H9 (cell line): ENCODE results near the gene GALNT15. TPM values are rescaled to one million over a fixed set of nuclear protein-coding genes. Genes with fewer than 3 reads are reported as not detected.

Experiments
- DNase-seq: peaks from one replicate; pipeline ENCODE4 v3.0.0-alpha.2; 2017
- H2AFZ ChIP-seq: one replicate; pipeline ENCODE4 v1.6.1; 2013; ENCODE audit warnings: mild to moderate bottlenecking, low read length, control low read depth, moderate library complexity
- H2AK5ac ChIP-seq: 2 replicates; pipeline ENCODE4 v1.6.1; 2013; ENCODE audit warnings: low read length, control low read depth, mixed read lengths; ENCODE audit not compliant: insufficient read length
- H2BK120ac ChIP-seq: one replicate; pipeline ENCODE4 v1.6.1; 2013; ENCODE audit warnings: low read depth, mild to moderate bottlenecking, low read length, control low read depth, inconsistent platforms; ENCODE audit not compliant: poor library complexity, severe bottlenecking
- H2BK12ac ChIP-seq: 2 replicates; pipeline ENCODE4 v1.6.1; 2013; ENCODE audit warnings: low read length, control low read depth, mixed read lengths, low read depth; ENCODE audit not compliant: insufficient read length
- H2BK15ac ChIP-seq: 2 replicates; pipeline ENCODE4 v1.6.1; 2013; ENCODE audit warnings: low read depth, low read length, control low read depth
- H2BK20ac ChIP-seq: one replicate; pipeline ENCODE4 v1.6.1; 2013; ENCODE audit warnings: low read depth, mild to moderate bottlenecking, low read length, control low read depth, inconsistent platforms; ENCODE audit not compliant: poor library complexity, severe bottlenecking
- H2BK5ac ChIP-seq: 2 replicates; pipeline ENCODE4 v1.6.1; 2013; ENCODE audit warnings: low read length, control low read depth, mixed read lengths; ENCODE audit not compliant: insufficient read length
- H3K14ac ChIP-seq: 2 replicates; pipeline ENCODE4 v1.6.1; 2013; ENCODE audit warnings: low read length, control low read depth; ENCODE audit not compliant: insufficient read depth
- H3K18ac ChIP-seq: 2 replicates; pipeline ENCODE4 v1.6.1; 2013; ENCODE audit warnings: low read depth, mild to moderate bottlenecking, mixed read lengths, low read length, control low read depth; ENCODE audit not compliant: insufficient read length
- H3K23ac ChIP-seq: 2 replicates; pipeline ENCODE4 v1.6.1; 2013; ENCODE audit warnings: low read length, control low read depth, mixed read lengths, low read depth; ENCODE audit not compliant: insufficient read length
- H3K23me2 ChIP-seq: 2 replicates; pipeline ENCODE4 v1.6.1; 2013; ENCODE audit warnings: low read depth, mild to moderate bottlenecking, mixed read lengths, low read length, control low read depth; ENCODE audit not compliant: insufficient read length, poor library complexity, severe bottlenecking
- H3K27ac ChIP-seq: 2 replicates; pipeline ENCODE4 v1.5.1; 2013; ENCODE audit warnings: low read length, control low read depth, mixed read lengths, low read depth; ENCODE audit not compliant: insufficient read length
- H3K27me3 ChIP-seq: 2 replicates; pipeline ENCODE4 v1.6.1; 2013; ENCODE audit warnings: low read length, control low read depth, inconsistent platforms; ENCODE audit not compliant: insufficient read depth
- H3K4ac ChIP-seq: 2 replicates; pipeline ENCODE4 v1.6.1; 2013; ENCODE audit warnings: low read depth, mild to moderate bottlenecking, control low read depth, inconsistent platforms, low read length, moderate library complexity
- H3K4me1 ChIP-seq: 2 replicates; pipeline ENCODE4 v1.6.1; 2013; ENCODE audit warnings: low read length, control low read depth, inconsistent platforms; ENCODE audit not compliant: insufficient read depth
- H3K4me2 ChIP-seq: 2 replicates; pipeline ENCODE4 v1.6.1; 2013; ENCODE audit warnings: low read length, control low read depth, mixed read lengths; ENCODE audit not compliant: insufficient read length, insufficient read depth
- H3K56ac ChIP-seq: 2 replicates; pipeline ENCODE4 v1.6.1; 2013; ENCODE audit warnings: low read depth, mild to moderate bottlenecking, mixed read lengths, low read length, control low read depth; ENCODE audit not compliant: insufficient read length
- H3K79me1 ChIP-seq: 2 replicates; pipeline ENCODE4 v1.6.1; 2013; ENCODE audit warnings: low read depth, mild to moderate bottlenecking, moderate library complexity, low read length, control low read depth, inconsistent platforms; ENCODE audit not compliant: insufficient read depth, poor library complexity, severe bottlenecking
- H3K79me2 ChIP-seq: 2 replicates; pipeline ENCODE4 v1.6.1; 2013; ENCODE audit warnings: low read length, control low read depth, inconsistent platforms; ENCODE audit not compliant: insufficient read depth
- H3K9ac ChIP-seq: 2 replicates; pipeline ENCODE4 v1.6.1; 2013; ENCODE audit warnings: low read length, control low read depth, mixed read lengths; ENCODE audit not compliant: insufficient read length; ENCODE audit errors: extremely low read depth
- H3K9me3 ChIP-seq: one replicate; pipeline ENCODE4 v1.6.1; 2013; ENCODE audit warnings: low read depth, low read length, inconsistent platforms; ENCODE audit not compliant: control insufficient read depth
- H3T11ph ChIP-seq: one replicate; pipeline ENCODE4 v1.6.1; 2013; ENCODE audit warnings: mild to moderate bottlenecking, low read length, control low read depth, inconsistent platforms
- H4K20me1 ChIP-seq: one replicate; pipeline ENCODE4 v1.6.1; 2013; ENCODE audit not compliant: control insufficient read depth, insufficient read length, insufficient read depth
- H4K5ac ChIP-seq: 2 replicates; pipeline ENCODE4 v1.6.1; 2013; ENCODE audit warnings: low read depth, mild to moderate bottlenecking, mixed read lengths, low read length, control low read depth; ENCODE audit not compliant: insufficient read length
- H4K8ac ChIP-seq: replicated peaks from 2 replicates; pipeline ENCODE4 v1.6.1; 2013; ENCODE audit warnings: low read length, control low read depth, mixed read lengths, low read depth; ENCODE audit not compliant: insufficient read length
- H4K91ac ChIP-seq: 2 replicates; pipeline ENCODE4 v1.6.1; 2013; ENCODE audit warnings: low read depth, mild to moderate bottlenecking, moderate library complexity, mixed read lengths, low read length, control low read depth; ENCODE audit not compliant: insufficient read length
- H3K27ac Mint-ChIP-seq, 3 experiments: 2 replicates in 2 of 3; 3 replicates in 1 of 3; pipeline ENCODE4 v1.8.0; 2020 to 2021; ENCODE audit warnings: mixed read lengths in 3 of 3, mild to moderate bottlenecking in 1 of 3, moderate library complexity in 1 of 3
- H3K27me3 Mint-ChIP-seq: 2 replicates; pipeline ENCODE4 v1.8.0; 2021; ENCODE audit warnings: low read depth, mild to moderate bottlenecking, moderate library complexity, mixed read lengths
- H3K36me3 Mint-ChIP-seq, 3 experiments: 2 replicates in 2 of 3; 3 replicates in 1 of 3; pipeline ENCODE4 v1.8.0; 2020 to 2021; ENCODE audit warnings: low read depth in 3 of 3, mixed read lengths in 3 of 3; ENCODE audit not compliant: insufficient read depth in 1 of 3
- H3K4me1 Mint-ChIP-seq, 2 experiments: 2 replicates each; pipeline ENCODE4 v1.8.0; 2020; ENCODE audit warnings: mixed read lengths in 2 of 2
- H3K4me3 Mint-ChIP-seq, 2 experiments: 2 replicates in 1 of 2; 3 replicates in 1 of 2; pipeline ENCODE4 v1.8.0; 2020 to 2021; ENCODE audit warnings: mild to moderate bottlenecking in 2 of 2, mixed read lengths in 2 of 2, moderate library complexity in 1 of 2
- H3K9me3 Mint-ChIP-seq, 2 experiments: 2 replicates in 1 of 2; 3 replicates in 1 of 2; pipeline ENCODE4 v1.8.0; 2020; ENCODE audit warnings: mild to moderate bottlenecking in 2 of 2, mixed read lengths in 2 of 2, moderate library complexity in 1 of 2
- CTCF ChIP-seq: fragments of 200-600 bp; sonication (generic); conservative IDR thresholded peaks from 3 replicates; pipeline ENCODE4 v1.8.0; 2021; ENCODE audit warnings: antibody characterized with exemption, mild to moderate bottlenecking
- WGBS: extraction: QIAGEN DNeasy Blood & Tissue Kit; methylation state at CpG from one replicate; pipeline ENCODE4 v1.1.7; 2013; ENCODE audit warnings: missing lambda C conversion rate, low lambda C conversion rate, mixed read lengths; ENCODE audit not compliant: insufficient read length; ENCODE audit errors: extremely low coverage; 5-methylcytosine and 5-hydroxymethylcytosine counted together
- total RNA-seq: library from RNA; stranded (reverse); gene quantifications from 2 replicates; pipeline ENCODE4 v1.2.1, GENCODE V29; 2021

The GALNT15 gene
- total RNA-seq, 1 experiment from 2014 or later = 0.04 TPM

- Mint-ChIP-seq H3K27ac (no peak overlapping the region), H3K4me1 (no peaks in the 10 kb centered on the region), H3K9me3 (no peaks in the 10 kb centered on the region), H3K4me3 (no peak overlapping the region), H3K36me3 (no peaks in the 10 kb centered on the region), H3K27me3 (peaks cover 4% of the 10 kb centered on the region)
- H3K14ac ChIP-seq = no peak overlapping the region
- WGBS = no CpG with 5 or more reads among the region's 5 CpGs
- no peaks in the 10 kb centered on the region for H3K79me1 ChIP-seq
- H2AK5ac ChIP-seq = no peak overlapping the region
- no peak overlapping the region for H2AFZ ChIP-seq
- H3K27ac ChIP-seq = no peak overlapping the region
- no peaks in the 10 kb centered on the region for H3K9me3 ChIP-seq
- no peak overlapping the region for H2BK120ac ChIP-seq
- no peak overlapping the region for H3T11ph ChIP-seq
- H3K79me2 ChIP-seq = 0 out of 2 replicates have a peak, but pooled peaks cover 2% of the 10 kb centered on the region
- DNase-seq = no peak
- no peak overlapping the region for H4K8ac ChIP-seq
- H3K27me3 ChIP-seq = no peaks in the 10 kb centered on the region
- H3K18ac ChIP-seq = no peak overlapping the region
- no peak overlapping the region for H2BK15ac ChIP-seq
- no peak overlapping the region for H3K4ac ChIP-seq
- H3K23me2 ChIP-seq = no peaks in the 10 kb centered on the region
- H2BK20ac ChIP-seq = no peak overlapping the region
- no peak for TF ChIP-seq CTCF
- no peaks in the 10 kb centered on the region for H3K4me1 ChIP-seq
- no peak overlapping the region for H3K56ac ChIP-seq
- H4K20me1 ChIP-seq = no peaks in the 10 kb centered on the region
- H3K9ac ChIP-seq = no peak overlapping the region
- H4K5ac ChIP-seq = no peak overlapping the region
- no peak overlapping the region for H2BK12ac ChIP-seq
- no peak overlapping the region for H4K91ac ChIP-seq
- H3K4me2 ChIP-seq = no peak overlapping the region
- no peak overlapping the region for H3K23ac ChIP-seq
- no peak overlapping the region for H2BK5ac ChIP-seq
Observed at GRCh38 chr3:16241225-16241624, 66.7 kb downstream of the GALNT15 start.
